Measurements from ENCODE around the gene GPC4.
A peak's percentile ranks its signal among the peaks of the same experiment; 100 is the strongest.
"Not testable (repeated sequence)": the region's sequence is repeated elsewhere in the genome, so short reads cannot be mapped to it uniquely, and the experiment has no call there.

The GPC4 gene

GRCh38 chrX:133365871-133366611 lies 49.2 kb downstream of the GPC4 start:
- DNase-seq = no peak

GRCh38 chrX:133364865-133365264 lies 50.4 kb downstream of the GPC4 start:
- no peak for DNase-seq

DNA sequence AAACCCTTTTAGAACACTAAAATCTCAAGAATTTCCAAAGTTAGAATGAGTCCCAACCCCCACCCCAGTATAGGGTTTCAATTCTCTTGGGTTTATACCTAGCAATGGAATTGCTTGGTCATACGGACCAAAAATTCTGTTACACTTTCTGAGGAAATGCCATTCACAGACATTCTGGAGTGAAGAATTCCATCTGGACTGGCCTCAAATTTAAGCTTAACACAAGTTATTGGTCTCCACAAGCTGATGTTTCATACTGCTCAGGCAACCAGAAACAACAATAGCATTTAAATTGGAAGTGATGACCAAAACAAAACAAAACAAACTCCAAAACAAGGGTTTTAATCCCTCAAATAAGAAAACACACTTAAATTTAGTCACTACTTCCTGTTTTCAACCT lies 51.1 kb downstream of the GPC4 start:
- no peak for DNase-seq

GRCh38 chrX:133362538-133362937 lies 52.8 kb downstream of the GPC4 start:
- DNase-seq = no peak

DNA sequence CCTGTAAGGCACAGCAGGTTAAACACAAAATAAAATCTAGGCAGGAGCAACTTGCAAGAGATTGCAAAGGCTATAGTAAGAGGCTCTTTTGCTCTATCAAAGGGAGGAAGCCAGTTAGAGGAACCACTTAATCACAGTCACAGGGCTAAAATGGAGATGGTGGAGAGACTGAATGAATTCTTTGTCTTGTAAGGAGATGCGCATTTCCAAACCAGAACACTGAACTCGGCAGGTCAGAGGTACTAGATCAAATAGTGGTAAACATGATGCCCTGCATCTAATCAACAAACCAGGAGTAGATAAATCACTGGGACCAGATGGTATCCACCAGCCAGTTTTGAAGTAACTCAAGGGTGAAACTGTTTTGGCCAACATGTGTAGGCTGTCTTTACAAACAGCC lies 55.8 kb downstream of the GPC4 start:
- no peak for DNase-seq

- no peak for DNase-seq
These were observed 62.1 kb downstream of the GPC4 start for GRCh38 chrX:133353233-133353632.

DNA sequence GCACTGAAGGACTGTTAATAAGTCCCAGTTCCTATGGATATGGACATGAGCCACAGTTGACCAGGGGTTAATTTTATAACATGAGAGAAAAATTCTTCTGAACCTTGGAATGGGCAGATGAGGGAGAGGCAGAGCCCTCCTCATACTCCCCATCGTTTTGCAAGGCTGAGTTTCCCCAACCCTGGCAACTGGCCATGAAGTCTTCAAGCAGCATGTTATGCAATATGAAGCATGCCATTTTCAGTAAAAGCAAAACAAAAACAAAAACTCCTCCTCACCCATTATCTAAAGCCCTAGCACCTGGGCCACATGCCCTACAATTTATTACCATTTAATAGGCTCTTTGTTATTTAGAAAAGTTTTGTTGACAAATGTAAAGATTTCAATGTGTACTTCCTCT lies 64.5 kb downstream of the GPC4 start:
- DNase-seq = no peak

DNA sequence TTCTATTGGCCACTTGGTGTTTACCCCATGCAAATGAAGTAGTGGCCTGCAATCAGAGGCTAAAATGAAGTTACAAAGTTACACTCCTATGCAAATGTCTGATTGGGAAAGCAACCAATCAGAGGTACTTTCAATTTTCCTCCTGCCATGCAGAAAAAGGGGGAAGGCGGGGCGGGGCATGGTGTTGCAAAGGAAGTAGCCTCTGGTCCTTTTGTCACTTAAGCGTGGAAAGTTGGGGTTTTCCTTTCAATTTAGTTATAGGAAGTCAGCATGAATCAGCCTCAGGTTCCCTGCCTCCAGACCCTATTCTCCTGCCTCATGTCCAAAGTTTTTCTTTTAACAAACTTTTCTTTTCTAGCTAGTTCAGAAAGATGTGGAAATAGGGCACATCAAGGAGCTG lies 69.3 kb downstream of the GPC4 start:
- DNase-seq = no peak

DNA sequence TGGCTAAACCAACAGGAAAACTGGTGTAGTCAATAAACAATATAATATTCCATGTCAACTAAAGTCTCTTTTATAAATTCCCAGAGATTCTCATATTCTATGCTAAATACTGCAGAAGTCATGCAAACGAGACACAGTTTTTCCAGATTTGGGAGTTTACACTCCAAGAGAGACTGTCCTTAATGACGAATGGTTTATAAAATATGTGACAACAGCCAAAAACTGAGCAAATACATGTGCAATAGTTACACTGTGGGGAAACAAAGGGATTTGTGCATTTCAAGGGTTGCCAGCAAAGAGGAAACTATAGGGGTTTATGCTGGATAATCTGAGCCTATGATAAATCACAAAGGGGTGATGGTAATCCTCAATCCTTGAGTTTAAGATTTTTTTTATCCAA lies 75.7 kb downstream of the GPC4 start:
- no peak for DNase-seq

- DNase-seq = no peak
These were observed 78.0 kb downstream of the GPC4 start for GRCh38 chrX:133337250-133337649.

GRCh38 chrX:133335027-133335426 lies 80.3 kb downstream of the GPC4 start:
- DNase-seq = peak; percentile 20

DNA sequence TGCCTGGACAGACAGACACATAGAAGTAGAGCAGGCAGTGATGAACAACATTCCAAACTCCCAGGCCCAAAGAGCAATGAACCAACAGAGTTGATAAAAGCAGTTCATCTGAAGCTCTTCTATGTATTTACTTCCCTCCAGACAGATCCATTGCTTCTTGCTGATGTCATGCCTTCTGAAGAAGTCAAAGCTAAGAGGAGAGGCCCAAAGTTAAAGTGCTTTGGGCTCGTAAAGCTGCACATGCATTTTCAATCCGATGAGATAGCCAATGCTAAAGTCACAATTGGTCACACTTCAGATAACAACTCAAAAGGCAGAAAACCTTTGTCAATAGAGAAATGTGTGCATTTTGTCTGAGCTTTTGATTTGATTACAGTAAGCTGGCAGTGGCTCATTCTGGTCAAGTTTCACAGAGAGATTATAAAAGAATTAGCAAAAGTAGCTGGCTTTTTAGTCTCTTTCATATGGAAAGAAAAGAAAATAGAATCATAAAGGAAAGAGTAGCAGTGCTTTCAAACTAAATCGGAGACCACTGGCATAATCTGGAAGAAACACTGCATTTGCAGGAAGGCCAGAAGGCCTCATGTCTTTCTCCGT lies 82.0 kb downstream of the GPC4 start:
- DNase-seq = no peak

- no peak for DNase-seq
These were observed 82.6 kb downstream of the GPC4 start for GRCh38 chrX:133332737-133333136.

DNA sequence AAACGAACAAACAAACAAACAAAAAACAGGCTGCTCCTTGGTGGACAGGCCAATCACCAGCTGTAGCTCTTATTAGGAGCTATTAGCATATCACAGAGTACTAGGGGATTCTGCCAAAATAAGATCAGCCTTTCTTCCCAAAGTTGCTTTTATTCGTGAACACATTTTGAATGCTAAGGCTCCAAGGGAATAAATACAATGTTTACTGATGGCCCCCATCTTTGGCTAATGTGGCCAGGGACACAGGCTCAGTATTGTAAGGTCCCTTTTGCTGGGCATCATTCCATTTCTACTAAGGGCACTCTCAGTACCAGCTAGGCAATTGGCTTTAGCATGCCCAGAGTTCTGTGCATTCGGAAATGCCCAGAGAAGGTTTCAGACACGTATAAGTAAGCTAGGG lies 84.3 kb downstream of the GPC4 start:
- DNase-seq = no peak

GRCh38 chrX:133325422-133325821 lies 89.9 kb downstream of the GPC4 start:
- DNase-seq = no peak

GRCh38 chrX:133323431-133323830 lies 91.9 kb downstream of the GPC4 start:
- peak; percentile 1 for DNase-seq

- DNase-seq = not testable (repeated sequence)
These were observed 93.0 kb downstream of the GPC4 start for GRCh38 chrX:133322269-133322668.

DNA sequence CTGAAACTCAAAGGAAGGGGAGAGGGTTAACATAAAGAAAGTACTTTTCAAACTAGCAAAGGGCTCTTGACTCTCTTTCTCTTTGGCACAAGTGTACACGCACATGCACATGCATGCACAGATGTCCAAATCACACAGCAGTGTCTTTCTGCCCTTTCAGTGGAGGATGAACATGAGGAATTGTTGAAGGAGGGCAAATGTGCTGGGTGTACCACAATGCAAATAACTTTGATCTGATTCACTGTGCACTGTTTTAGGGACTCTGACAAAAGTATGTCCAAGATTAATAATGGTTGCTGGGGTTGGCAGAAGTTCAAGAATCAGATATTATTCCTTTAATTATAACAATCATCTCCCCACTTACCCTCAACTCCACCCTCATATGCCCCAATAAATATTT lies 93.8 kb downstream of the GPC4 start:
- DNase-seq = no peak

DNA sequence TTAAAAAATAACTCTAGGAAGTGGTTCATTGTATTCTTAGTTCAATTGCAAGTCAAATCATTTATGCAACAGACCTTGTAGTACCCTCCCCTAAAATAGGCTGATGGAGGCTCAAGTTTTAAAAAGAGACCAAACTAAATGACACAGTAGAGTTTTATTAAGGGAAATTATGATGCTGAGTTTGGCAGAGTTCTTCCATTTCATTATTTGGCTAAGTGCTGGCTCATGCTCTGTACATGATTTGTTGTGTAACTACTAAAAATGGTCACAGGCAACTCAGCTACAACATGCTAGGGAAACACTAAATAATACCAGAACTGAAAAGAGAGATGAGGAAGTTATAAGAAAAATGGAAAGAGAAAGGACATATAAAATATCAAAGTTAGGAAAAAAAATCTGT lies 101.0 kb downstream of the GPC4 start:
- no peak for DNase-seq

GRCh38 chrX:133308499-133308897 lies 106.8 kb downstream of the GPC4 start:
- no peak for DNase-seq

DNA sequence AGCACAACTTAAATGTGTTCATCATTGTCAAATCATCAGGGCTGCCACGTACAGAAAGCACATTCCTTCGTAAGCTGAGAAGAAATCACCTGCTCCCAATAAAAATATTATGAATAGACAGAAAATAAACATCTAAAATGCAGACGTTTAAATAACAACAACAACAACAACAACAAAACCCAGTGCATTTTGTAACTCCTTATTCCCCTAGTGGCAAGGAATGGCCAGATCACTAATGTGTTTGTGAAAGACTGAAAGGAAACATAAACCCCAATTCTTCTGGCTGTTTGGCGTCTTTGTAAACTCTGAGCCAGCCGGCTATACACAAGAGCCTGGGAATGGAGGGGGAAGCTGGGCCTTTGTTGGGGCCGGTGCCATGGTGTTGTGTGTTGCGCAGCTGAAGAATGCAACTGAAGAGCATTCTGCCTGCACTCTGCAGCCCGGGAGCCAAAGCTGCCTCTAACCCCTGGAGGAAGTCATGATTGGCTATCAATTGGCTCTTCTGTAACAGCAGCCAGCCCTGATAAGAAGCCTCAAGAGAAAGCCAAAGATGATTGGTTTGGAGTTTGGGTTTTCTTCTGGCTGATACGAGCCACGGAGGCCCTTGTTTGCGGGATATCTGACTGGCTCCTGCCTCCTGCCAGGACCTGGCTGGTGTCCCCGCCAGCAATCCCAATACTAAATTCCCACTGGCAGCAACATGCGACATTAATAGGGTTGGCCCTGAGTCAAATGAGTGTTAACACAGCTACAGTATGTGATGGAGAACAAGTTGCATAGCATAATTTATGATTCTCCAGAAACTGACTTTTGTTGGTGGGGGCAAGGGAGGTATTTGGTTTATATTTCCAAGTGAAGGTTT lies 107.4 kb downstream of the GPC4 start:
- DNase-seq = no peak

GRCh38 chrX:133307094-133307493 lies 108.2 kb downstream of the GPC4 start:
- no peak for DNase-seq

GRCh38 chrX:133306316-133306715 lies 109.0 kb downstream of the GPC4 start:
- no peak for DNase-seq

GRCh38 chrX:133305348-133305747 lies 109.9 kb downstream of the GPC4 start:
- no peak for DNase-seq

All from NCI-H510A treated with DMSO at 0.1 percent for 48 hours (cell line).